Measurements from ENCODE around the gene TAS1R1.

The TAS1R1 gene

GRCh38 chr1:6623269-6623965, 68.3 kb downstream of the TAS1R1 start:
- DNase-seq: no peak
- Histone ChIP-seq H3K27me3 (replicated peaks; ENCODE audit: control insufficient read depth, insufficient read depth, low read length, poor library complexity, severe bottlenecking) (no peaks in the 10 kb centered on the region), H3K9me3 (ENCODE audit: control insufficient read depth, low read length) (no peaks in the 10 kb centered on the region), H3K4me1 (ENCODE audit: control insufficient read depth, insufficient read depth, low read length, poor library complexity, severe bottlenecking) (peaks cover 14% of the 10 kb centered on the region), H3K36me3 (ENCODE audit: control insufficient read depth, insufficient read depth, low read length) (peaks cover 15% of the 10 kb centered on the region), H3K4me3 (ENCODE audit: insufficient read depth, low read depth, low read length, poor library complexity, severe bottlenecking) (no peak overlapping the region), H3K27ac (ENCODE audit: insufficient read depth, low read length, poor library complexity, severe bottlenecking) (no peak overlapping the region)

GRCh38 chr1:6624710-6625583, 69.8 kb downstream of the TAS1R1 start, which contains the start of gene THAP3:
THAP3 (plus strand) TSS chr1:6624868; CDS start chr1:6625219, 351 bp downstream.
- Histone ChIP-seq H3K27ac (ENCODE audit: insufficient read depth, low read length, poor library complexity, severe bottlenecking) (peak within 1 kb of the TSS; percentile 59), H3K36me3 (ENCODE audit: control insufficient read depth, insufficient read depth, low read length) (peaks cover 19% of the 10 kb centered on the region), H3K9me3 (ENCODE audit: control insufficient read depth, low read length) (no peaks in the 10 kb centered on the region), H3K4me3 (ENCODE audit: insufficient read depth, low read depth, low read length, poor library complexity, severe bottlenecking) (peak within 1 kb of the TSS; percentile 65), H3K27me3 (replicated peaks; ENCODE audit: control insufficient read depth, insufficient read depth, low read length, poor library complexity, severe bottlenecking) (no peaks in the 10 kb centered on the region), H3K4me1 (ENCODE audit: control insufficient read depth, insufficient read depth, low read length, poor library complexity, severe bottlenecking) (peaks cover 14% of the 10 kb centered on the region)
- peak; percentile 84 to 85 (median 85) for DNase-seq

GRCh38 chr1:6625584-6626149, 70.6 kb downstream of the TAS1R1 start:
- DNase-seq: no peak
- H3K36me3 ChIP-seq (ENCODE audit: control insufficient read depth, insufficient read depth, low read length): peaks cover 23% of the 10 kb centered on the region
- no peaks in the 10 kb centered on the region for H3K27me3 ChIP-seq (replicated peaks; ENCODE audit: control insufficient read depth, insufficient read depth, low read length, poor library complexity, severe bottlenecking)
- peak overlapping the region; percentile 49 for H3K27ac ChIP-seq (ENCODE audit: insufficient read depth, low read length, poor library complexity, severe bottlenecking)
- peaks cover 14% of the 10 kb centered on the region for H3K4me1 ChIP-seq (ENCODE audit: control insufficient read depth, insufficient read depth, low read length, poor library complexity, severe bottlenecking)
- H3K9me3 ChIP-seq (ENCODE audit: control insufficient read depth, low read length): no peaks in the 10 kb centered on the region
- H3K4me3 ChIP-seq (ENCODE audit: insufficient read depth, low read depth, low read length, poor library complexity, severe bottlenecking): peak overlapping the region; percentile 65

- Histone ChIP-seq H3K4me3 (ENCODE audit: insufficient read depth, low read depth, low read length, poor library complexity, severe bottlenecking) (no peak overlapping the region), H3K9me3 (ENCODE audit: control insufficient read depth, low read length) (no peaks in the 10 kb centered on the region), H3K36me3 (ENCODE audit: control insufficient read depth, insufficient read depth, low read length) (peaks cover 15% of the 10 kb centered on the region), H3K4me1 (ENCODE audit: control insufficient read depth, insufficient read depth, low read length, poor library complexity, severe bottlenecking) (peaks cover 14% of the 10 kb centered on the region), H3K27me3 (replicated peaks; ENCODE audit: control insufficient read depth, insufficient read depth, low read length, poor library complexity, severe bottlenecking) (no peaks in the 10 kb centered on the region), H3K27ac (ENCODE audit: insufficient read depth, low read length, poor library complexity, severe bottlenecking) (no peak overlapping the region)
- DNase-seq: no peak
These were observed 71.9 kb downstream of the TAS1R1 start for GRCh38 chr1:6627031-6627430.

GRCh38 chr1:6627841-6628545, 72.9 kb downstream of the TAS1R1 start:
- Histone ChIP-seq H3K36me3 (ENCODE audit: control insufficient read depth, insufficient read depth, low read length) (peaks cover 23% of the 10 kb centered on the region), H3K4me3 (ENCODE audit: insufficient read depth, low read depth, low read length, poor library complexity, severe bottlenecking) (no peak overlapping the region), H3K4me1 (ENCODE audit: control insufficient read depth, insufficient read depth, low read length, poor library complexity, severe bottlenecking) (peaks cover 14% of the 10 kb centered on the region), H3K9me3 (ENCODE audit: control insufficient read depth, low read length) (no peaks in the 10 kb centered on the region), H3K27me3 (replicated peaks; ENCODE audit: control insufficient read depth, insufficient read depth, low read length, poor library complexity, severe bottlenecking) (no peaks in the 10 kb centered on the region), H3K27ac (ENCODE audit: insufficient read depth, low read length, poor library complexity, severe bottlenecking) (no peak overlapping the region)
- DNase-seq: no peak

GRCh38 chr1:6628971-6629479, 73.9 kb downstream of the TAS1R1 start:
- Histone ChIP-seq H3K9me3 (ENCODE audit: control insufficient read depth, low read length) (no peaks in the 10 kb centered on the region), H3K4me1 (ENCODE audit: control insufficient read depth, insufficient read depth, low read length, poor library complexity, severe bottlenecking) (peaks cover 14% of the 10 kb centered on the region), H3K27me3 (replicated peaks; ENCODE audit: control insufficient read depth, insufficient read depth, low read length, poor library complexity, severe bottlenecking) (no peaks in the 10 kb centered on the region), H3K36me3 (ENCODE audit: control insufficient read depth, insufficient read depth, low read length) (peaks cover 34% of the 10 kb centered on the region), H3K27ac (ENCODE audit: insufficient read depth, low read length, poor library complexity, severe bottlenecking) (no peak overlapping the region), H3K4me3 (ENCODE audit: insufficient read depth, low read depth, low read length, poor library complexity, severe bottlenecking) (no peak overlapping the region)
- no peak for DNase-seq
